Stimulated activated CD4-positive, alpha-beta T cell treated with anti-CD3 and anti-CD28 coated beads, Interleukin-1b, Interleukin-23, amount 100 ng/mL, for 48 hours (primary cell): ENCODE measurements around the gene TRIM43B.
"Not testable (repeated sequence)": the region's sequence is repeated elsewhere in the genome, so short reads cannot be mapped to it uniquely, and the experiment has no call there.

Experiments used
- DNase-seq: peaks from one replicate; pipeline ENCODE4 v3.0.0-alpha.2; 2020

The TRIM43B gene

DNA sequence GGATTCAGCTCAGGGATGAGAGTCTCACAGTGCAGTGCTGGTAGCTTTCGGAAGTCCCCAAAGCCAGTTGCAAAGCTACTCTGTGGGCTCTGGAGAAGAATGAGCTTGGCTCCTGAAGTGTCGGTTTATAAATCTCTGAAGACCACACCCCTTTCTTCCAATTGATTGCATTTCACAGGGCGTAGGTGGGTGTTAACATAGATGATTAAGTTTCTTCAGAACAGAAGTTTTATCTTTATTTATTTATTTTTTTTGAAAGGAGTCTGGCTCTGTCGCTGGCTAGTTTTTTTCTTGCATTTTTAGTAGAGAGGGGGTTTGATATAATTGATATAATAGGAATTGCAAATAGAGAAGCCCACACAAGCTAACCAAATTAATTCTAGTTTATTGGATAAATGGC, at the start of gene TRIM43B:
TRIM43B (minus strand) TSS at position 101 of the 400 bp plus-strand sequence. CDS start 2,040 bp downstream, outside the sequence.
- DNase-seq = not testable (repeated sequence)

DNA sequence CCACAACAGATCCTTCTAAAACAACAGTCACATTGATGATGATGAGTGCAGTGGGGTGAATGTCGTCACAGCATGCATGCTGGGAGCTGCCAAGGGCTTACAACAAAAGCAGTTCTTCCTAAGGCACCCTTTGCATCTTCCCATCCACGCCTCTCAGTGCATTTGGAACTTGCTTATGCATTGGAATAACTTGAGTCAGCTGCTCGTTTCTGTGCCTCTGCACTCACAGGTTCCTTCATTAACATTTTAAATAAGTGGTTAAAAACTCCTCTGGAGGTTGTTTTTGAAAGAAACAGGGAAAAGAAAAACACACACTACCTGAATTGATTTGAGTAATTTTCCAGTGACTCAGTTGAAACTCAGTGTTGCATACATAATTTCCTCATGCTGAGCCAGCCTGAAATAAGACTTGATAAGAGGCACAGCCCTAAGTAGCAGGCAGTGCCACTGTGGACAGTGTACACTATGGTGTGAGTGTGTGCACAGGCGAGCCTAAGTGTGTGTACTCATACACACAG, 46.8 kb upstream of the TRIM43B start:
- peak; percentile 16 for DNase-seq

DNA sequence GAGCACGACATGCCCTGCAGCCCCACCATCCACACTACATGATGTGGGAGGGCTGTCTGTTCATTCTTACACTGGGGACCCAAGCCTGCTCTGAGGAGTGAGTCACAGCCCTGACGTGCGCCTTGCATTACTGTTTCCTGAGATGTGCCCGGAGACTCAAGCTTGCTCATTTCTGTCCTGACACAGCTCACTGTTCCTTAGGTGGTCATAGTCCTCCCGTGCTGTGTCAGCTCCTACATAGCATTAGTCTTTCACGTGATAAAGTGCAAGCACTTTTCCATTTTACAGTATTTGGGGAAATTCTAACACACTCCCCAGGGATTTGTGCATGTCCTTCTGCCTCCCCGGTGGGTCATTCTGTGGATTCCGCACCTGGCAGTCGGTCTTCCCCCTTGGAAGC, 46.2 kb upstream of the TRIM43B start:
- peak; percentile 77 for DNase-seq

DNA sequence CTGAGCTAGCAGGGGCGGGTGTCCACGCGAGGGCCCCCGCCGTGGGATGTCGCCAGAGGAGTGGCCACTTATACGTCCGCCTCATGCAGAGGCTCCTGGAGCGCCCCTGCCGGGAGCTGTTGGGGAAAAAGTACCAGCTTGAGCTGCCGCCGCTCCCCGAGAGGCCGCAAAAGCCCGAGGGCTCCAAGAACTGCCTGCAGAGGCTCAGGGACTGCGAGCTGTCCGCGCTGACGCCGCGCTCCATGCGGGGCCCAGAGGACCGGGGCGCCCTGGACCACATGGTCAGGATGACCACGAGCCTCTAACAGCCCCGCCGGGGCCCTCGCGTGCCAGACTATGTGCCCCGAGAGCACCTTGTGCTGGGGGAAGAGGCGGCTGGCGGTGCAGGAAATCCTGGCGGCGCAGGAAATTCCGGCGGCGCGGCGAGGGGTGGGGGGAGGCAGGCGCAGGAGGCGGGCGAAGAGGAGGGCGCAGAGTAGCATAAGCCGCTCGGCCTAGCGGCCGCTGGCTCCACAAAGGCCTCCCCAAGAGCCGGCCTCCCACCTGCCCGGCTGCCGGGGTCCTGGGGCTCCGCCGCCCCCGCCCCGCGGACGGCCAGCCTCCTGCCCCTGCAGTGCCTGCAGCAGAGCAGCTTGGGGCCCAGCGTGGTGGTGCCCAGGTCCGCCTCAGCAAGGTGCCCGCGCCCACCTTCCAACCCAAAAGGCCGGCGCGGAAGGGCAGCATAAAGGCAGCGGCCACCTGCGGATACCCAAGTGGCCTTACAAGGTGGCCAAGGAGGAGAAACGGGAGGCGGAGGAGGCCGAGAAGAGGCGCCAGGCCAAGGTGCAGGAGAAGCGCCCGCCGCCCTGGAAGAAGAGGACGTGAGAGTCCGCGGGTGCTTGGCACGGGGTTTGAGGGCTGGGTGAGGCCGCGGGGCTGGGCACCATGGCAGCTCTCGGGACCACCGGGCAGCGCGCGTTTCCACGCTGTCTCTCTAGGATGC, 42.1 kb upstream of the TRIM43B start:
- DNase-seq = peak; percentile 49

GRCh38 chr2:95525294-95526035, 40.9 kb upstream of the TRIM43B start:
- DNase-seq = no peak

DNA sequence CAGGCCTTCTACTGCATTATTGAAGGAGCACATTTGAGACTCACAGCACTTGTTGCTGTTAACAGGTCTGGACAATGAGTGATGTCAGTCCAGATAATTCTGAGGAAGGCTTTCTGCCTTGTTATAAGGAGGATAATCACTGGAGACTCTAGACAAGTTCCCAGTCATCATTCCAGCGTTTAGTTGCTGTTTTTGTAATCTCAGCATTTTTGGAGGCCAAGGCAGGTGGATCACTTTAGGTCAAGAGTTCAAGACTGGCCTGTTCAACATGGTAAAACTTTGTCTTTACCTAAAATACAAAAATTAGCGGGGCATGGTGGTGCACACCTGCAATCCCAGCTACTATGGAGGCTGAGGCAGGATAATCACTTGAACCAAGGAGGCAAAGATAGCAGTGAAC, 39.6 kb upstream of the TRIM43B start:
- no peak for DNase-seq

DNA sequence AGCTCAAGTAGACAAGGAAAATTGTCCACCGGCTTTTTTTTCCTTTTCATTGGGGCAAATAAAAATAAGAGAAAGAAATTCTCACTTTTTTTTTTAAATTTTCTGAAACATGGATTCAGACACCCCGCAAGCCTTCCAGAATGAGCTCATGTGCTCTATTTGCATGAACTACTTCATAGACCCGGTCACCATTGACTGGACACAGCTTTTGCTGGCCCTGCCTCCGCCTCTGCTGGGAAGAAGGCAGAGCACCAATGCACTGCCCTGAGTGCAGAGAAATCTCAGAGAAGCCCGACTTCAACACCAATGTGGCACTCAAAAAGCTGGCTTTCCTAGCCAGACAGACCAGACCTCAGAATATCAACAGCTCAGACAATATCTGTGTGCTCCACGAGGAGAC, 30.2 kb upstream of the TRIM43B start:
- no peak for DNase-seq

- DNase-seq = not testable (repeated sequence)
These were observed 29.7 kb upstream of the TRIM43B start for GRCh38 chr2:95514226-95514625.

GRCh38 chr2:95509408-95509807, 24.9 kb upstream of the TRIM43B start:
- no peak for DNase-seq

GRCh38 chr2:95505222-95505621, 20.7 kb upstream of the TRIM43B start:
- no peak for DNase-seq

DNA sequence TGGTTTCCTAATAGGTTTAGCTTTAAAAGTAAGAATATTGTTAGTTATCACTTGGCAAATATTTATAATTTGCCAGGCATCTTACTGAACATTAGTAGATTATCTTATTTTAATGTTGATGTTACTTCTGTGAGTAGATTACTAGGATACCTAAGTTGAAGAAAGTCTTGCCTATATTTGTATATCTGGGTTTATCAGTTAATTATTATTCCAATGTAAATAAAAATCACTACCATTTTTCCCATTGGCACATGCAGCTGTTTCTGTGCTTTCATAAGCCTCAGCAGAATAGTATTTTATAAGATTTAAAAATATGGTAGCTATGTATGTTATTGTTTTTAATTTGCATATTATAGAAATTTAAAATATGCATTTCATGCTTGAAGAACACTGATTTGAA, 16.3 kb upstream of the TRIM43B start:
- DNase-seq = no peak

- DNase-seq = not testable (repeated sequence)
These were observed 7.5 kb upstream of the TRIM43B start for GRCh38 chr2:95492076-95492475.

- not testable (repeated sequence) for DNase-seq
These were observed 9.5 kb downstream of the TRIM43B start for GRCh38 chr2:95475025-95475424.

DNA sequence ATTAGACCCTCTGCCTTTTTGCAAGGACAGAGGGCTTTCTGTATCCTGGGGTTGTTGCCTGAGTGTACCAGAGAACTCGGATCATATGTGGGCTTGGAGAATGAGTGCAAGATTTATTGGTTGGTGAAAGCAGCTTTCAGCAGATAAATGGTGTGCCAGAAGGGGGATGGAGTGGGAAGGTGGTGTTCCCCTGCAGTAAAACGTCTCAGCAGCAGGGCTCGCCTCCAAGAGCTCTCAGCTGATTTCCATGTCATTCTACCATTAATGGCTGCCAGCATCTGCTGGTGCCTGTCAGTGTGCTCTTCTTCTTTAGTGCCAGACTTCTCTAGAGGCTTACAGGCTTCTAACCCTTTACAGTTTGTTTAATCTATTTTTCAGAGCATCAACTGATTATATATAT, 16.6 kb downstream of the TRIM43B start:
- not testable (repeated sequence) for DNase-seq

DNA sequence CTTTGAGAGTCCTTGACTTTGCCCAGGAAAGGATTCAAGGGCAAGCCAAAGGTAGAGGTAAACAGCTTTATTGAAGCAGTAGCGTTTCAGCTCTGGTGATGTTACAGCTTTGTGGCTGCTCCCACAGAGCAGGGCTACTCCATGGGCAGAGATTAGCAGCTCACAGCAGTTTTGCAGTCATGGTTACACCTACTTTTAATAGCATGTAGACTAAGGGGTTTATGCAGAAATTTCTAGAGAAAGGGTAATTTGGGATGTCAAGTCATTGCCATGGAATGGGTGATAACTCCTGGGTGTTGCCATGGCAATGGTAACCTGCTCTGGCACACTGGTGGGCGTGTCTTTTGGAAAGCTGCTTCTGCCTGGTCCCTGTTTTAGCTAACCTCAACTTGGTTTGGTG, 18.0 kb downstream of the TRIM43B start:
- not testable (repeated sequence) for DNase-seq

DNA sequence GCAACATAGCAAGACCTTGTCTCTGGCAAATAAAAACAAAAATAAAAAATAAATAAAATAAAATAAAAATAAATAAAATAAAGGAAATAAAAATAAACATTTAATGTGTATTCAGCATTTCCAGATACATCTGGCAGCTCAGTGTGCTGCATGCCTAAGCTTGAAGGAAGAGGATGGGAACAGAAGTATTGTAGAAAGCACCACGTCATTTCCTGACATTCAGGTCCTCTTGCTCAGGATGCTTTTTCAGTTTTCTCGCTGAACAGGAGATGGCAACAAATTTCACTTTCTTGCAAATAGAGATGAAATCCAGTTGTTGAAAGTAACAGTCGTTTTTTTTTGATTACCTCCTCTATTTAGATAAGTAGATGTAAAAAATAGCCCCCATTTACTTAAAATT, 21.3 kb downstream of the TRIM43B start:
- DNase-seq = not testable (repeated sequence)

- not testable (repeated sequence) for DNase-seq
These were observed 39.2 kb downstream of the TRIM43B start for GRCh38 chr2:95445317-95445716.

DNA sequence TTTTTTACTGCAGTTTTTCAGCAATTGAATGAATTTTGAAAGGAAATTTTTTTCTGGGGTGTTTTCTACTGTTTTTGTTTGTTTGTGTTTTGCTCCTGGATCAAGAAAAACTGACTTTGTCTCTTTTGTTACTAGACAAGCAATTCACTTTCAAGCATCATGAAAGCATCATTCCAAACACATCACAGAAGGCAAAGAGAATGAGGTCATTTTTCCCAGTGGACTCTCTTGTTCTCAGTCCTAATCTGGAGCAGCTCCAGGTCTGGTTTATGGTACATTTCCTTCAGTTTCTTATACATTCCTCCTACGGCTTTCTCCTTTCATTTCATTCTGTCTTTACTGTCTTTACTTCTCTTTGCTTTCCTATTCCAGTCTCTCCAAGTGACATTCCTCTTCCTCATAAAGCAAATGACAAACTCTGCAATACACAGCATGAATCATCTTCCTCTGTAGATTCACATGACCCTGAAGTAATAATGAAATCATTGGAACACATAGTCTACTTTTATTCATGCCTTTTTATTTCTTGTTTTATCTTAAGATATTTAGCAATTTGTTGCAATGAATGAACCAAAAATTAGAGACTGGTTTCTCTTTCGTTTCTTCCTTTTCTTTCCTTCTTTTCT, 42.0 kb downstream of the TRIM43B start:
- not testable (repeated sequence) for DNase-seq

GRCh38 chr2:95435872-95436209, 48.7 kb downstream of the TRIM43B start:
- DNase-seq = not testable (repeated sequence)

DNA sequence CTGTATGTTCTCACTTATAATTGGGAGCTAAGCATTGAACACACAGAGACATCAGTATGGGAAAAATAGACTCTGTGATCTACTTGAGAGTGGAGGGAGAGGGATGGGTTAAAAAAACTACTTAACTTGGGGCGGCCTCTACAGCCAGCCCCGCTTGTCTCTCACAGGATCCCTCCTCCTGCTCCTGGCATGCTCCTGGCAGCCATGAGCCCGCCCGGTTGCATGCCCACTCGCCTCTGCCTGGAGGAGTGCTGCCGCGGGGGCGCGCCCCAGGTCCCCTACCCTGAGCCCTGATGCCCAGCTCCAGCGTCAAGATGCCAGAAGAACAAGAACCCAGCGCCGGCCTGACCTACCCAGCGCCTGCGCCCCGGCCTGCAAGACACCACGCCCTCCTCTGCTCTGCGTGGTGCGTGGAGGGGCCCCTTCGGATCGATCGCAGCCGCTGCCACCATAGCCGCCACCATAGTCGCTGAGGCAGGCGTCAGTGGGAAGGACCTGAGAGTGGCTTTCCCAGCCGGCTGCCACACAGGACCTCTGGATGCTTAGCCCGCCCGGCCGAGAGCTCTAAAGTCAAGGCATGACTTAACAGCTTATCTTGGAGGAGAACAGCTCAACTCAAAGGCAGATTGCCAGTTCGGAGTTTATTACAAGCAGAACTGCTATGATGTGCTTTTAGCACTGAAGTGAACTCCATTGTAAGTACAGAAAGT, 49.2 kb downstream of the TRIM43B start:
- DNase-seq = not testable (repeated sequence)

GRCh38 chr2:95434507-95435076, 50.0 kb downstream of the TRIM43B start:
- not testable (repeated sequence) for DNase-seq

DNA sequence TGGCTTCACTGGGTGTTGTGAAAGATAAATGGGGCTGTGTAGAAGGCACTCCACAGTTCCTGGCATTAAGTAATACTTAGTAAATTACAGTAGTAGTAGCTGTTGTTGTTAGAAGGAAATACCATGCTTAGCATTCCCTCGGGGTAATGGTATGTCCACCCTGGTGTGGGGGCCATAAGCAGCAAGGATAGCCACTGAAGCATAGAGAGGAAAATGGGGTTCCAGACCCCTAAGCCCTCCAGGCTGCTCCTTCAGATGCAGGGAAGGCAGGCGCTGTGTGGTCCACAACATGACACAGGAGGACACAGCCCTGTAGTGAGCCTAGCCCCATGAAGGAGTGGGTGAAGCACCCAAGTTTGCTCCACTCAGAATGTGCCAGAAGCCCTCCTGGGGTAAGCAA, 50.6 kb downstream of the TRIM43B start:
- not testable (repeated sequence) for DNase-seq
